ENCODE data around the gene TMA7B.

The TMA7B gene

GRCh38 chr22:40004836-40005235, 44.6 kb downstream of the TMA7B start:
- no peak for DNase-seq

GRCh38 chr22:40006641-40007040, 46.4 kb downstream of the TMA7B start:
- DNase-seq = no peak

GRCh38 chr22:40007853-40008710, 47.9 kb downstream of the TMA7B start:
- no peak for DNase-seq

DNA sequence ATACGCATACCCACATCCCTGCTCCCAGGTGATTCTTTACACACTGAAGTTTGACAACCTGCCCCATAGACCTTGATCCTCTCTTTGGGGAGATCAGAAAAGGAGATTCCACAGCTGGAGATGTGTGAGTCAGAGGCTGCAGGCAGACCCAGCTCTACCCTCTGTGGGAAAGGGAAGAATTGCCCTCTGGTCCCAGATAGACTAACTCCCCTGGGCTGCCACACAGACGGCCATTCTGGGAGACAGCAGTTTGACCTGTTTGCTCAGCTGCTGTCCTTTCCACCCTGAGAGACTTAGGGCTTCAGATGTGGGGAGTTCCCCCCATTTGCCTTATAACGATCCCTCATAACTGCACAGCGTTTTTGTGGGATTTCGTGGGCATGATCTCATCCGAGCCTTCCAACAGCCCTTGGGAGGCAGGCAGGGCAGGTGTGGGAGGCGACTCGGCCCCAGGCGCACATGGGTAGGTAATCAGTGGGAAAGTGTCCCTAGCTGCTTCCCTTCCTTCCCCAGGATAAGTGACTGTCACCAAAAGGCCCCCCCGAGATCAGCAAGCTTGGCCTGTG, 48.6 kb downstream of the TMA7B start:
- DNase-seq = no peak

DNA sequence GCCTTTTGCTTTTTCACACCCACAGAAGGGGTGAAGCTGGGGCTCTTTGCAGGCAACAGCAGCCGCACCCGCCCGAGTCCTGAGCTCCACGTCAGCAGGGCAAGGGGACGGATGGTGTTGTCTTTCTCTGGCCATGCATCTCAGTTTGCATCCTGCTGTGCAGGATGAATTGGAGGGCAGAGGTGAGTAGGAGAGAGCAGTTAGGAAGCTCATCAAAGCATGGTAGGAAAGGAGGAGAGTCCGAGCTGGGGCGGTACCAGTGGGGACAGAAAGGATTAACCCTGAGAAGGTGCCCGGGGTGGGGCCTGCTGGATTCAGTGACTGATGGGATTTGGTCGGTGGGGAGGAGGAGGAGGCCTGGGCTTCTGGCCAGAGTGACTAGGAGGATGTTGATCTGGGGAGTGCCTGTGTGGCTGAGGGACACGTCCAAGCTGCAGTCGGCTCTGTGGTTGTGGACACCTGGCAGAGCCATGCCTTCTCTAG, 49.1 kb downstream of the TMA7B start:
- DNase-seq = no peak

DNA sequence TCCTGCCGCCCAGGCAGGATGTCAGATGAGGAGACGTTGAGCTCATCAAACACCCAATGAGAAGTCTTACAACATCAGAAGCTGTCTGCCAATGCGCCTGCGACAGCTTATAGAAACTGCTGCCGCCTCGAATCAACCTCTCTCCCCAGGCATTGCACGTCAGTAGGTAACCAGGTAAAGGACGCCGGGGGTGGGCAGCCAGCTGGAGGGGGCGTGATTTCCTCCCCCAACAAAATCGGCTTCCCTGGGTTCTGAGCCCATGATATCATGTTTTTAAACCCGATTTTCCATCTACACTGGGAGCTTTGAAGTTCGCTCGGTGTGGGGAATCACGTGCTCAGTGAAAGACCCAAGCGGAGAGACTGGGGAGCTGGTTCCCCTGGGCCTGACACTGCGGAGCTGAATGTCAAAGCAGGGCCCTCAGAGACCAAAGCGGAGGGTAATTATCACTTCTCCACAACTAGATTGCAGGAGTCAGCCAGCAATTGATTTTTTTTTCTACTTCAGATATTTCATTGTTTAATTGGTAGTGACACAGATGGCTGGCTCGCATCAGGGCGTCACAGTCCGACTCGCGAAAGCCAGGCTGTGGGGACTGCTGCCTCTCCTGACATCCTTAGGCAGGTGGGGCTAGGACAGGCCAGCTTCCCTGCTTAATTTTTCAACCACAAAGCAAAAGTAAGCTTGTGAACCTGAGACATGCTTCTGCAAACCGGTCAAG, 49.9 kb downstream of the TMA7B start:
- DNase-seq = no peak

GRCh38 chr22:40010746-40011145, 50.5 kb downstream of the TMA7B start:
- no peak for DNase-seq
